Measurements from ENCODE around the gene RAB34. TPM values are rescaled to one million over a fixed set of nuclear protein-coding genes. Genes with fewer than 3 reads are reported as not detected.

The RAB34 gene, protein sequence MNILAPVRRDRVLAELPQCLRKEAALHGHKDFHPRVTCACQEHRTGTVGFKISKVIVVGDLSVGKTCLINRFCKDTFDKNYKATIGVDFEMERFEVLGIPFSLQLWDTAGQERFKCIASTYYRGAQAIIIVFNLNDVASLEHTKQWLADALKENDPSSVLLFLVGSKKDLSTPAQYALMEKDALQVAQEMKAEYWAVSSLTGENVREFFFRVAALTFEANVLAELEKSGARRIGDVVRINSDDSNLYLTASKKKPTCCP
- total RNA-seq (18.0 and 20.5 TPM in 2 replicates), polyA plus RNA-seq (17.1 and 26.8 TPM in 2 replicates), polyA minus RNA-seq (12.5 and 15.3 TPM in 2 replicates)
- 14.7 TPM for total RNA-seq (2013)

DNA sequence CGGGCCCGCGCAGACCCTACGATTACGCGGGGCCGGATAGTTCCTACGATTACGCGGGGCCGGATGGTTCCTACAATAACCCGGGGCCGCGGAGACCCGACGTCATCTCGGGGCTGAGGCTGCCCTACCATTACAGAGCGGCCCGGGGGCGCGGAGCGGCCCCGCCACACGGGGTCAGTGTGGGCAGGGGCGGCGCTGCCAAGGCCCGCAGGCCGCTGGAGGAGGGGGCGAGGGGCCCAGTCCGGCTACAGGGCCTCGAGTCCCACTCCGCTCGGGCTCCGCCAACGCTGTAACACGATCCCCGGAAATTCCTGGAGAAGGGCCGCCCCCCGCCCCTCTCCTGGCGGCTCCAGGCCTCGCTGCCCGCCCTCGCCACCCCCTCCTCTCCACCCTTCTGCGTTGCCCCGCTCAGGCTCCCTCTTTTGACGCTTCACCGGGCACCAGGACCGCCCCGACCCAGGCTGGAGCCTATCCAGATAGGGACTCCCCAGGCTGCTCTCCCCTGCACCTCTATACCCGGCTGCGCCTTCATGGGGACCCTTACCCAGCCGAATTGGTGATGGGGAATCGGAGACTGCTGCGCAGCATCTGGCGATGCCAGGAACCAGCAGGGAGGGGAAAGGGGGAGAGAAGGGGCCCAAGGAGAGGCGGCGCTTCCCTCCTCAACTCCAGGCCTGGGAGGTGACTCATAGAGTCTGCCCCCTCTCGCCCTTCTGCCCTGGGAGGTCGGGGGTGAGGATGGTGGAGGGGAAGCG is at the start of gene RAB34:
Gene RAB34 (minus strand): TSS at position 291 of the 755 bp plus-strand sequence. CDS start 602 bp downstream, outside the sequence.
- Histone ChIP-seq H3K4me2 (replicated peaks; ENCODE audit: low read depth, low read length, poor library complexity, severe bottlenecking) (peak within 1 kb of the TSS; percentile 85), H4K20me1 (ENCODE audit: control insufficient read depth, insufficient read depth, low read length, poor library complexity, severe bottlenecking) (peaks cover 28% of the 10 kb centered on the region), H3K36me3 (replicated peaks in 1 of 2; ENCODE audit: control extremely low read depth in 1 of 2, control insufficient read depth in 1 of 2, extremely low read depth in 1 of 2, insufficient read depth in 2 of 2, low read length in 1 of 2) (peaks cover 0 to 20% of the 10 kb centered on the region in 2 experiments), H3K27me3 (replicated peaks in 1 of 4; ENCODE audit: control extremely low read depth in 1 of 4, control insufficient read depth in 3 of 4, insufficient read depth in 4 of 4, low read length in 3 of 4) (peaks cover 0 to 8% (median 2%) of the 10 kb centered on the region in 4 experiments), H2AFZ (ENCODE audit: insufficient read depth, low read depth, low read length, poor library complexity, severe bottlenecking) (peak within 1 kb of the TSS; percentile 85), H3K27ac (ENCODE audit: low read length in 2 of 2) (peak within 1 kb of the TSS; percentile 56 to 71), H3K4me1 (ENCODE audit: control insufficient read depth in 2 of 2, insufficient read depth in 2 of 2, low read length in 2 of 2) (peaks cover 44 to 57% of the 10 kb centered on the region in 2 donors), H3K79me2 (ENCODE audit: control insufficient read depth, insufficient read depth, low read length) (peaks cover 27% of the 10 kb centered on the region), H3K4me3 (ENCODE audit: control extremely low read depth in 1 of 5, extremely low read depth in 1 of 5, insufficient read depth in 1 of 5, low read depth in 2 of 5, low read length in 4 of 5) (peak within 1 kb of the TSS in 4 of 5 experiments; percentile 46 to 61 (median 52)), H3K9ac (ENCODE audit: low read length) (peak within 1 kb of the TSS; percentile 62), H3K9me3 (ENCODE audit: control extremely low read depth in 1 of 3, control insufficient read depth in 2 of 3, insufficient read depth in 1 of 3, low read length in 2 of 3) (no peaks in the 10 kb centered on the region)
- H3K27me3 Mint-ChIP-seq, result no peaks in the 10 kb centered on the region
- ATAC-seq (ENCODE audit: low read depth) (peak; percentile 18), DNase-seq (peak; percentile 70)
- H3K4me1 Mint-ChIP-seq, result peaks cover 45% of the 10 kb centered on the region
- CTCF ChIA-PET, result no interaction called here
- no peaks in the 10 kb centered on the region for H3K9me3 Mint-ChIP-seq (ENCODE audit: insufficient read depth)
- POLR2A ChIA-PET, result no interaction called here
- WGBS (ENCODE audit: insufficient coverage), result 2% methylated on average over 45 of the region's 60 CpGs
- H3K27ac Mint-ChIP-seq, result peak within 1 kb of the TSS; percentile 89
- intact Hi-C loops (cut with micrococcal nuclease), result loop anchor here (2.0 to 10.0 kb wide), 6 partner anchors 35 to 575 kb away; partner anchors contain the start of genes ALDOC, BLTP2, ERAL1 and NUFIP2
- H3K4me3 Mint-ChIP-seq, result peak within 1 kb of the TSS; percentile 86
- TF ChIP-seq EZH2 (IDR thresholded peaks at IDR 0.05; ENCODE audit: borderline replicate concordance, insufficient read depth, low read depth, low read length, poor library complexity, severe bottlenecking), result no peak
- TF ChIP-seq, protein P1, sequence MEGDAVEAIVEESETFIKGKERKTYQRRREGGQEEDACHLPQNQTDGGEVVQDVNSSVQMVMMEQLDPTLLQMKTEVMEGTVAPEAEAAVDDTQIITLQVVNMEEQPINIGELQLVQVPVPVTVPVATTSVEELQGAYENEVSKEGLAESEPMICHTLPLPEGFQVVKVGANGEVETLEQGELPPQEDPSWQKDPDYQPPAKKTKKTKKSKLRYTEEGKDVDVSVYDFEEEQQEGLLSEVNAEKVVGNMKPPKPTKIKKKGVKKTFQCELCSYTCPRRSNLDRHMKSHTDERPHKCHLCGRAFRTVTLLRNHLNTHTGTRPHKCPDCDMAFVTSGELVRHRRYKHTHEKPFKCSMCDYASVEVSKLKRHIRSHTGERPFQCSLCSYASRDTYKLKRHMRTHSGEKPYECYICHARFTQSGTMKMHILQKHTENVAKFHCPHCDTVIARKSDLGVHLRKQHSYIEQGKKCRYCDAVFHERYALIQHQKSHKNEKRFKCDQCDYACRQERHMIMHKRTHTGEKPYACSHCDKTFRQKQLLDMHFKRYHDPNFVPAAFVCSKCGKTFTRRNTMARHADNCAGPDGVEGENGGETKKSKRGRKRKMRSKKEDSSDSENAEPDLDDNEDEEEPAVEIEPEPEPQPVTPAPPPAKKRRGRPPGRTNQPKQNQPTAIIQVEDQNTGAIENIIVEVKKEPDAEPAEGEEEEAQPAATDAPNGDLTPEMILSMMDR (IDR thresholded peaks at IDR 0.05), result no peak
